Esophagus muscularis mucosa (tissue), 4 donors: Measurements from ENCODE around the gene GADD45GIP1. TPM values are rescaled to one million over a fixed set of nuclear protein-coding genes. Genes with fewer than 3 reads are reported as not detected.

Source experiments
- DNase-seq: peaks from one replicate; pipeline ENCODE4 v3.0.0-alpha.2; 2017; ENCODE audit errors: extremely low spot score
- H3K27ac ChIP-seq, 4 donors: fragments of 200-600 bp; sonication (generic); replicated peaks in 1 of 4; 1 replicate in 3 of 4; 2 replicates in 1 of 4; pipeline ENCODE4 v1.5.1; 2016 to 2019; ENCODE audit warnings: mild to moderate bottlenecking in 1 of 4
- H3K27me3 ChIP-seq, 4 donors: fragments of 200-600 bp; sonication (generic); one replicate each; pipeline versions ENCODE4 v1.5.1 to v1.6.0; 2016 to 2019
- H3K36me3 ChIP-seq, 4 donors: fragments of 200-600 bp; sonication (generic); one replicate each; pipeline ENCODE4 v1.5.1; 2016 to 2019
- H3K4me1 ChIP-seq, 4 donors: fragments of 200-600 bp; sonication (generic); one replicate each; pipeline ENCODE4 v1.5.1; 2016 to 2019
- H3K4me3 ChIP-seq, 4 donors: fragments of 200-600 bp; sonication (generic); 1 replicate in 2 of 4; 2 replicates in 2 of 4; pipeline ENCODE4 v1.5.1; 2016 to 2019; ENCODE audit warnings: mild to moderate bottlenecking in 4 of 4, moderate library complexity in 1 of 4
- H3K9me3 ChIP-seq, 4 donors: fragments of 200-600 bp; sonication (generic); 1 replicate in 3 of 4; 2 replicates in 1 of 4; pipeline ENCODE4 v1.5.1; 2016 to 2019
- EP300 ChIP-seq: sonication (generic); formaldehyde crosslinking; IDR thresholded peaks from one replicate; pipeline ENCODE4 v1.6.1; 2017; ENCODE audit warnings: antibody characterized with exemption
- POLR2A ChIP-seq: fragments of 450-650 bp; IDR thresholded peaks from one replicate; pipeline ENCODE4 v1.6.1; 2017; ENCODE audit warnings: antibody characterized with exemption, moderate library complexity, mild to moderate bottlenecking, low read depth
- POLR2AphosphoS5 ChIP-seq, 2 donors: sonication (generic); formaldehyde crosslinking; IDR thresholded peaks; one replicate each; pipeline ENCODE4 v1.6.1; 2017; ENCODE audit warnings: antibody characterized with exemption in 2 of 2
- WGBS: methylation state at CpG from one replicate; pipeline ENCODE4 v1.1.5; 2018; 5-methylcytosine and 5-hydroxymethylcytosine counted together
- intact Hi-C: fragments of 100-400 bp; cut with DNase I; formaldehyde crosslinking; loops from one replicate; pipeline ENCODE4 v1.15.1; 2023
- total RNA-seq, 4 donors: library from RNA; depleted of rRNA; stranded (reverse); fragments of >200 nt; gene quantifications; one replicate each; pipeline versions ENCODE4 v1.1.0 to v1.2.1, GENCODE V29; 2016
- TF ChIP-seq, protein P1 (sequence below), 3 experiments: fragments of 200-600 bp in 2 of 3; fragments of 450-650 bp in 1 of 3; sonication (generic) in 2 of 3; IDR thresholded peaks; one replicate each; pipeline ENCODE4 v1.5.1; 2017 to 2019; ENCODE audit warnings: antibody characterized with exemption in 3 of 3, mild to moderate bottlenecking in 2 of 3, moderate library complexity in 1 of 3

The GADD45GIP1 gene
- total RNA-seq, 4 donors from 2014 or later: 33.0 to 60.1 (median 49.3) TPM

DNA sequence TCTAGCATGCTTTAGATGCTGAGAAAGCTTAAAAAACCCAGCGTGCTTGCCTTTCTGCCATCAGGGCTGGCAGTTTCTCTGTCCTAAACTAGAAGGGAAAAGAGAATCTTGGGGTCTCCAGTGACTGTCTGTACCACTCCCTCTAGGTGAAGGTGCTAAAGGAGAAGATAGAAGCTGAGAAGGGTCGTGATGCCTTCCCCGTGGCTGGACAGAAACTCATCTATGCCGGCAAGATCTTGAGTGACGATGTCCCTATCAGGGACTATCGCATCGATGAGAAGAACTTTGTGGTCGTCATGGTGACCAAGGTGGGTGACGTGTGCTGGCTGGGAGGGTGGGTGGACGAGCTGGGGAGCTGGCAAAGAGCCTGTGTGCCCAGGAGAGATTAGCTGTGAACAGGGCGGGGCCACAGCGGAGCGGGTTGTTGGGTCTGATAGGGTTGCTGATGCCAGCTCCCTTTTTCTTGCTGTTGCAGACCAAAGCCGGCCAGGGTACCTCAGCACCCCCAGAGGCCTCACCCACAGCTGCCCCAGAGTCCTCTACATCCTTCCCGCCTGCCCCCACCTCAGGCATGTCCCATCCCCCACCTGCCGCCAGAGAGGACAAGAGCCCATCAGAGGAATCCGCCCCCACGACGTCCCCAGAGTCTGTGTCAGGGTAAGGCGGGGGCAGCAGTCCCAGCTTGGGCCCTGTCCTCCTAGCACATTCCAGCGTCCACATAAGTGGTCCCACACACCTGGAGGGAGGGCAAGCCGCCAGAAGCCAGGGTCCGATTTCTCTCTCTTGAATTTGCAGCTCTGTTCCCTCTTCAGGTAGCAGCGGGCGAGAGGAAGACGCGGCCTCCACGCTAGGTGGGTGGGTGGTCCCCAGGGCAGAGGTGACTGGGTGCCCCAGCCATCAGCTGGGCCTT is 9.1 kb downstream of the GADD45GIP1 start:
- no peaks in the 10 kb centered on the region for H3K9me3 ChIP-seq
- no peak for DNase-seq
- intact Hi-C loops: no loop called here
- TF ChIP-seq POLR2AphosphoS5 (IDR thresholded peaks at IDR 0.05) (no peak), POLR2A (no peak), EP300 (no peak)
- TF ChIP-seq, protein P1, sequence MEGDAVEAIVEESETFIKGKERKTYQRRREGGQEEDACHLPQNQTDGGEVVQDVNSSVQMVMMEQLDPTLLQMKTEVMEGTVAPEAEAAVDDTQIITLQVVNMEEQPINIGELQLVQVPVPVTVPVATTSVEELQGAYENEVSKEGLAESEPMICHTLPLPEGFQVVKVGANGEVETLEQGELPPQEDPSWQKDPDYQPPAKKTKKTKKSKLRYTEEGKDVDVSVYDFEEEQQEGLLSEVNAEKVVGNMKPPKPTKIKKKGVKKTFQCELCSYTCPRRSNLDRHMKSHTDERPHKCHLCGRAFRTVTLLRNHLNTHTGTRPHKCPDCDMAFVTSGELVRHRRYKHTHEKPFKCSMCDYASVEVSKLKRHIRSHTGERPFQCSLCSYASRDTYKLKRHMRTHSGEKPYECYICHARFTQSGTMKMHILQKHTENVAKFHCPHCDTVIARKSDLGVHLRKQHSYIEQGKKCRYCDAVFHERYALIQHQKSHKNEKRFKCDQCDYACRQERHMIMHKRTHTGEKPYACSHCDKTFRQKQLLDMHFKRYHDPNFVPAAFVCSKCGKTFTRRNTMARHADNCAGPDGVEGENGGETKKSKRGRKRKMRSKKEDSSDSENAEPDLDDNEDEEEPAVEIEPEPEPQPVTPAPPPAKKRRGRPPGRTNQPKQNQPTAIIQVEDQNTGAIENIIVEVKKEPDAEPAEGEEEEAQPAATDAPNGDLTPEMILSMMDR (IDR thresholded peaks at IDR 0.05): no peak
- no peaks in the 10 kb centered on the region for H3K27me3 ChIP-seq
- H3K36me3 ChIP-seq: peaks cover 47 to 80% (median 73%) of the 10 kb centered on the region in 4 donors
- WGBS: 88% methylated on average over 28 of the region's 28 CpGs
- H3K4me3 ChIP-seq: no peak overlapping the region
- peaks cover 30 to 69% (median 40%) of the 10 kb centered on the region in 4 donors for H3K4me1 ChIP-seq
- H3K27ac ChIP-seq: peak overlapping the region in 3 of 4 donors; percentile 20 to 96 (median 27)

DNA sequence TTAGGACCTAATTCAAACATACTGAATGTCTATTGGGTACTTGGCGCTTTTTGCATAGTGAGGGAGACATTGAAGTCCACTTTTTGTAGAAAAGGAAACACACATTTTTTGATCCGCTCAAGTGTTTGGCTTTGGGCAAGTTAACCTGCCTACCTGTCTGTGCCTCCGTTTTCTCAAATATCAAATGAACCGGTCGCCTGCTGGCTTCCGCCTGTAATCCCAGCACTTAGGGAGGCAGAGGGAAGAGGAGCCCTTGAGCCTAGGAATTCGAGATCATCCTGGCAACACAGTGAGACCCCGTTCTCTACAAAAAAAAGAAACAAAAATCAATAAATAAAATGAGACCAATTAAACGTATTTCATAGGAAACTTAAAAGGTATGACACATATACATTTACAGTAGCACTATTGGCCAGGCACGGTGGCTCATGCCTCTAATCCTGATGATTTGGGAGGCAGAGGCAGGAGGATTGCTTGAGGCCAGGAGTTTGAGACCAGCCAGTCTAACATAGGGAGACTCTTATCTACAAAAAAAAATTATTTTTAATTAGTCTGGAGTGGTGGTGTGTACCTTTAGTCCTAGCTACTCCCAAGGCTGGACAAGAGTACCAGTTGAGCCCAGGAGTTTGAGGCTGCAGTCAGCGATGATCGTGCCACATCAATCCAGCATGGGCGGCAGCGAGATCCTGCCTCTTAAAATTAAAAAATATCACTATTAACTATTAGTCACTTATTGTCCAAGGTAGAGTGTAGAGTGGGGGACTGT is 10.1 kb downstream of the GADD45GIP1 start:
- intact Hi-C loops: no loop called here
- peaks cover 29 to 69% (median 38%) of the 10 kb centered on the region in 4 donors for H3K4me1 ChIP-seq
- H3K9me3 ChIP-seq: no peaks in the 10 kb centered on the region
- peaks cover 58 to 80% (median 72%) of the 10 kb centered on the region in 4 donors for H3K36me3 ChIP-seq
- no peaks in the 10 kb centered on the region for H3K27me3 ChIP-seq
- no peak for DNase-seq
- TF ChIP-seq EP300 (no peak), POLR2A (no peak), POLR2AphosphoS5 (IDR thresholded peaks at IDR 0.05) (no peak)
- TF ChIP-seq, protein P1 (IDR thresholded peaks at IDR 0.05): no peak
- peak overlapping the region; percentile 90 to 100 (median 96) for H3K4me3 ChIP-seq
- H3K27ac ChIP-seq: peak overlapping the region; percentile 96 to 99 (median 96)
- 60% methylated on average over 14 of the region's 14 CpGs for WGBS

DNA sequence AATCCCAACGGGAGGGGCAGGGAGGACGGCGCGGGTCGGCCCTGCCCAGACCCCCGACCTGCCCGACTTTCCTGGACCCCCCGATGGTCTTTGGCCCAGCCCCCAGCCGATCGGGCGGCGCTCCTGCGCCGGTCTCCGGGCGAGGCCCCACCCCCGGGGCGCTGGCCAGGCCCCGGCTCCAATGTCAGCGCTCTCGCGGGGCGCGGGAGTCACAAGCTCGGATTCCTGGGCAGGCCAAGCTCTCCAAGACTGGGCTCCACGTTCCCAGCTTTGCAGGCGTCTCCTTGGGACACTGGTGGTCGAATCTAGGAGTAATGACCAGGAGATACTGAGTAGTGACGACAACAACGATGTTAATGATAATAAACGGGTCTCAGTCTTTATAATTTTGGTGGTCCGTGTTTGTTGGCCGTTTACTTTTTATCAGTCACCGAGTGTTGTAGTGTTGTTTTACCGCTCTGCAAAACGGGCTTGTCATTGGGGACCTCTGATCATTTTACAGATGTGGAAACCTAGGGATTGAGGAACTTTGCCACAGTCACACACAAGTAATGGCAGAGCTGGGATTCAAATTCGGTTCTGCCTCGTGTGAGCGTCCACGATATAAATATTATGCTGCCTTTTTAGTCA is 10.8 kb downstream of the GADD45GIP1 start:
- no peak for DNase-seq
- Histone ChIP-seq H3K9me3 (no peaks in the 10 kb centered on the region), H3K27ac (peak overlapping the region; percentile 96 to 99 (median 96)), H3K27me3 (no peaks in the 10 kb centered on the region), H3K36me3 (peaks cover 65 to 80% (median 72%) of the 10 kb centered on the region in 4 donors), H3K4me1 (peaks cover 36 to 69% (median 44%) of the 10 kb centered on the region in 4 donors), H3K4me3 (peak overlapping the region; percentile 90 to 100 (median 96))
- intact Hi-C loops: no loop called here
- TF ChIP-seq POLR2AphosphoS5 (IDR thresholded peaks at IDR 0.05) (no peak), EP300 (no peak), POLR2A (peak; percentile 36)
- TF ChIP-seq, protein P1 (IDR thresholded peaks at IDR 0.05): no peak
- WGBS: 4% methylated on average over 13 of the region's 40 CpGs

DNA sequence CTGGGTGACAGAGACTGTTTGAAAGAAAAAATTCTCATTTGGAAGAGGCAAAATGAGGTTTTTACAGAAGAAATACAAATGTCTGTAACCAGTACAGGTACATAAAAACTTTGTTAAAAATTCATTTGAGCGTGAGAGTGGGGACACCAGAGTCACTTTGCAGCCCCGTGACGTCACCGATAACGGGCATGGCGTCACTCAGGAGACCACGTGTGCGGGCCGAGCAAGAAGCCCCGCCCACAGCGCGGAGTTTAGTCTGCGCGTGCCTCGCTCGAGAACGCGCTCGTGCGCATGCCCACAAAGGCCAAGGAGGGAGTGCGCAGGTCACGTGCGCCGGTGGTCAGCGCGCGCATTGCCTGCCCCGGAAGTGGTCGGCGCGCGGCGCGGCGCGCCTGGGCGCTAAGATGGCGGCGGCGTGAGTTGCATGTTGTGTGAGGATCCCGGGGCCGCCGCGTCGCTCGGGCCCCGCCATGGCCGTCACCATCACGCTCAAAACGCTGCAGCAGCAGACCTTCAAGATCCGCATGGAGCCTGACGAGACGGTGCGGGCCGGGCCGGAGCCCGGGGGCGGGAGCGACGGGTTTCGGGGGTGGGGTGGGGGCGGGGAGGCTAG is 11.4 kb downstream of the GADD45GIP1 start, which contains the start of gene RAD23A:
Gene RAD23A, plus strand, starts transcription at position 384 of the 613 bp plus-strand sequence. Its CDS starts 87 bp downstream, at position 471.
- DNase-seq: peak; percentile 99
- Histone ChIP-seq H3K4me1 (peaks cover 42 to 75% (median 50%) of the 10 kb centered on the region in 4 donors), H3K4me3 (peak within 1 kb of the TSS; percentile 90 to 100 (median 96)), H3K27me3 (no peaks in the 10 kb centered on the region), H3K9me3 (no peaks in the 10 kb centered on the region), H3K27ac (peak within 1 kb of the TSS; percentile 96 to 99 (median 96)), H3K36me3 (peaks cover 66 to 80% (median 72%) of the 10 kb centered on the region in 4 donors)
- peak; percentile 93 for TF ChIP-seq POLR2A
- peak; percentile 98 to 100 for TF ChIP-seq POLR2AphosphoS5 (IDR thresholded peaks at IDR 0.05)
- TF ChIP-seq EP300: no peak
- WGBS: 1% methylated on average over 29 of the region's 62 CpGs
- intact Hi-C loops: no loop called here
